ENCODE results near the gene TMEM45B. TPM values are rescaled to one million over a fixed set of nuclear protein-coding genes. Genes with fewer than 3 reads are reported as not detected.
A peak's percentile ranks its signal among the peaks of the same experiment; 100 is the strongest.
"Not testable (repeated sequence)": the region's sequence is repeated elsewhere in the genome, so short reads cannot be mapped to it uniquely, and the experiment has no call there.

TMEM45B gene
- total RNA-seq, 1 donor from 2014 or later, result 0.99 TPM

GRCh38 chr11:129808241-129808640 is 7.4 kb upstream of the TMEM45B start:
- DNase-seq (ENCODE audit: low read depth in 2 of 2), result not testable (repeated sequence)

GRCh38 chr11:129813231-129813791 is 2.3 kb upstream of the TMEM45B start:
- DNase-seq (ENCODE audit: low read depth in 2 of 2), result no peak

GRCh38 chr11:129814244-129815014 is 1.2 kb upstream of the TMEM45B start:
- DNase-seq (ENCODE audit: low read depth in 2 of 2), result no peak

GRCh38 chr11:129817534-129818051 is 1.9 kb downstream of the TMEM45B start:
- DNase-seq (ENCODE audit: low read depth in 2 of 2), result no peak

- not testable (repeated sequence) for DNase-seq (ENCODE audit: low read depth in 2 of 2)
These were observed 2.6 kb downstream of the TMEM45B start for GRCh38 chr11:129818236-129818635.

GRCh38 chr11:129819237-129819636 is 3.6 kb downstream of the TMEM45B start:
- no peak for DNase-seq (ENCODE audit: low read depth in 2 of 2)

- not testable (repeated sequence) for DNase-seq (ENCODE audit: low read depth in 2 of 2)
These were observed 4.6 kb downstream of the TMEM45B start for GRCh38 chr11:129820228-129820627.

GRCh38 chr11:129823281-129823680 is 7.6 kb downstream of the TMEM45B start:
- DNase-seq (ENCODE audit: low read depth in 2 of 2), result not testable (repeated sequence)

- DNase-seq (ENCODE audit: low read depth in 2 of 2), result not testable (repeated sequence)
These were observed 8.2 kb downstream of the TMEM45B start for GRCh38 chr11:129823799-129824198.

- peak; percentile 18 to 91 for DNase-seq (ENCODE audit: low read depth in 2 of 2)
These were observed 9.7 kb downstream of the TMEM45B start for GRCh38 chr11:129825380-129825779.

- DNase-seq (ENCODE audit: low read depth in 2 of 2), result peak; percentile 15 to 31
These were observed 12.7 kb downstream of the TMEM45B start for GRCh38 chr11:129828301-129828836.

GRCh38 chr11:129829497-129829896 is 13.8 kb downstream of the TMEM45B start:
- DNase-seq (ENCODE audit: low read depth in 2 of 2), result peak; percentile 54 to 58

- peak in 1 of 2 donors; percentile 51 for DNase-seq (ENCODE audit: low read depth in 2 of 2)
These were observed 15.6 kb downstream of the TMEM45B start for GRCh38 chr11:129831227-129831626.

GRCh38 chr11:129833260-129833659 is 17.6 kb downstream of the TMEM45B start:
- not testable (repeated sequence) for DNase-seq (ENCODE audit: low read depth in 2 of 2)

- peak in 1 of 2 donors; percentile 29 for DNase-seq (ENCODE audit: low read depth in 2 of 2)
These were observed 20.8 kb downstream of the TMEM45B start for GRCh38 chr11:129836423-129836891.

GRCh38 chr11:129836979-129837378 is 21.3 kb downstream of the TMEM45B start:
- DNase-seq (ENCODE audit: low read depth in 2 of 2), result no peak

- DNase-seq (ENCODE audit: low read depth in 2 of 2), result no peak
These were observed 24.6 kb downstream of the TMEM45B start for GRCh38 chr11:129840236-129840635.

- DNase-seq (ENCODE audit: low read depth in 2 of 2), result no peak
These were observed 26.5 kb downstream of the TMEM45B start for GRCh38 chr11:129842138-129842537.

- peak in 1 of 2 donors; percentile 71 for DNase-seq (ENCODE audit: low read depth in 2 of 2)
These were observed 31.1 kb downstream of the TMEM45B start for GRCh38 chr11:129846508-129847335.

GRCh38 chr11:129847361-129847760 is 31.7 kb downstream of the TMEM45B start:
- DNase-seq (ENCODE audit: low read depth in 2 of 2), result not testable (repeated sequence)

GRCh38 chr11:129849447-129850130 is 33.9 kb downstream of the TMEM45B start:
- DNase-seq (ENCODE audit: low read depth in 2 of 2), result no peak

Data from lung microvascular endothelial cell (primary cell).